Neural crest cell (in vitro differentiated cells): ENCODE results near the gene UGT1A9. TPM values are rescaled to one million over a fixed set of nuclear protein-coding genes. Genes with fewer than 3 reads are reported as not detected.
A peak's percentile ranks its signal among the peaks of the same experiment; 100 is the strongest.

Experiments used
- DNase-seq: peaks from one replicate; pipeline ENCODE4 v3.0.0; 2021; ENCODE audit warnings: low read depth, mixed read lengths, low spot score
- H3K27ac Mint-ChIP-seq: one replicate; pipeline ENCODE4 v1.8.0; 2021; ENCODE audit warnings: mild to moderate bottlenecking, mixed read lengths; ENCODE audit not compliant: unreplicated experiment
- H3K27me3 Mint-ChIP-seq: 2 replicates; pipeline ENCODE4 v1.8.0; 2021; ENCODE audit warnings: low read depth, mild to moderate bottlenecking, mixed read lengths
- H3K36me3 Mint-ChIP-seq: 2 replicates; pipeline ENCODE4 v1.8.0; 2021; ENCODE audit warnings: low read depth, mild to moderate bottlenecking, mixed read lengths
- H3K4me1 Mint-ChIP-seq: 2 replicates; pipeline ENCODE4 v1.8.0; 2021; ENCODE audit warnings: mixed read lengths
- H3K4me3 Mint-ChIP-seq: one replicate; pipeline ENCODE4 v1.8.0; 2021; ENCODE audit warnings: mild to moderate bottlenecking, mixed read lengths
- H3K9me3 Mint-ChIP-seq: 2 replicates; pipeline ENCODE4 v1.8.0; 2021; ENCODE audit warnings: mixed read lengths
- total RNA-seq: library from RNA; stranded (reverse); gene quantifications from 2 replicates; pipeline ENCODE4 v1.2.1, GENCODE V29; 2021
- TF ChIP-seq, protein P1 (sequence below): fragments of 200-600 bp; sonication (generic); conservative IDR thresholded peaks from 2 replicates; pipeline ENCODE4 v1.5.0; 2021; ENCODE audit warnings: antibody characterized with exemption, mild to moderate bottlenecking

Gene UGT1A9
- total RNA-seq, 1 donor from 2014 or later: not detected

DNA sequence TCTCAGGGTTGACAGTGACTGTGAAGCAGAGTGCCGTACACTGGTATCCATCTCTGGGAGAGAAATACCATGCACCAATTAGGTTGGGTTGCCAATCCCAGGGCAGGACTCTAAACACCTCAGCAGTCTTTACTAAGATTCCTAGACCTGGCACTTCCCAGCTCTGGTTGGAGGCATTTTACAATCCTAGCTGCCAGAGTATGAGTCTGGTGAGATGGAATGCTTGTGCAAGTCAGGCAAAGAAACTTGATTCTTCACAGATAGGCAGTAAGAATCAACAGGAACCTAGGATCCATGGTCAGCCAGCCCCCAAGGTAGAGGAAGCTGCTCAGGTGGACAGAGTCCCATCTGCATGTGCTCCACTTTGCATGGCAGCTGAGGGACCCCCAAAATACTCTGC, 35.0 kb downstream of the UGT1A9 start:
- Mint-ChIP-seq H3K4me3 (no peak overlapping the region), H3K4me1 (no peaks in the 10 kb centered on the region), H3K9me3 (peaks cover 8% of the 10 kb centered on the region), H3K27me3 (no peaks in the 10 kb centered on the region), H3K36me3 (peaks cover 3% of the 10 kb centered on the region), H3K27ac (no peak overlapping the region)
- TF ChIP-seq, protein P1, sequence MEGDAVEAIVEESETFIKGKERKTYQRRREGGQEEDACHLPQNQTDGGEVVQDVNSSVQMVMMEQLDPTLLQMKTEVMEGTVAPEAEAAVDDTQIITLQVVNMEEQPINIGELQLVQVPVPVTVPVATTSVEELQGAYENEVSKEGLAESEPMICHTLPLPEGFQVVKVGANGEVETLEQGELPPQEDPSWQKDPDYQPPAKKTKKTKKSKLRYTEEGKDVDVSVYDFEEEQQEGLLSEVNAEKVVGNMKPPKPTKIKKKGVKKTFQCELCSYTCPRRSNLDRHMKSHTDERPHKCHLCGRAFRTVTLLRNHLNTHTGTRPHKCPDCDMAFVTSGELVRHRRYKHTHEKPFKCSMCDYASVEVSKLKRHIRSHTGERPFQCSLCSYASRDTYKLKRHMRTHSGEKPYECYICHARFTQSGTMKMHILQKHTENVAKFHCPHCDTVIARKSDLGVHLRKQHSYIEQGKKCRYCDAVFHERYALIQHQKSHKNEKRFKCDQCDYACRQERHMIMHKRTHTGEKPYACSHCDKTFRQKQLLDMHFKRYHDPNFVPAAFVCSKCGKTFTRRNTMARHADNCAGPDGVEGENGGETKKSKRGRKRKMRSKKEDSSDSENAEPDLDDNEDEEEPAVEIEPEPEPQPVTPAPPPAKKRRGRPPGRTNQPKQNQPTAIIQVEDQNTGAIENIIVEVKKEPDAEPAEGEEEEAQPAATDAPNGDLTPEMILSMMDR: no peak
- DNase-seq: no peak

DNA sequence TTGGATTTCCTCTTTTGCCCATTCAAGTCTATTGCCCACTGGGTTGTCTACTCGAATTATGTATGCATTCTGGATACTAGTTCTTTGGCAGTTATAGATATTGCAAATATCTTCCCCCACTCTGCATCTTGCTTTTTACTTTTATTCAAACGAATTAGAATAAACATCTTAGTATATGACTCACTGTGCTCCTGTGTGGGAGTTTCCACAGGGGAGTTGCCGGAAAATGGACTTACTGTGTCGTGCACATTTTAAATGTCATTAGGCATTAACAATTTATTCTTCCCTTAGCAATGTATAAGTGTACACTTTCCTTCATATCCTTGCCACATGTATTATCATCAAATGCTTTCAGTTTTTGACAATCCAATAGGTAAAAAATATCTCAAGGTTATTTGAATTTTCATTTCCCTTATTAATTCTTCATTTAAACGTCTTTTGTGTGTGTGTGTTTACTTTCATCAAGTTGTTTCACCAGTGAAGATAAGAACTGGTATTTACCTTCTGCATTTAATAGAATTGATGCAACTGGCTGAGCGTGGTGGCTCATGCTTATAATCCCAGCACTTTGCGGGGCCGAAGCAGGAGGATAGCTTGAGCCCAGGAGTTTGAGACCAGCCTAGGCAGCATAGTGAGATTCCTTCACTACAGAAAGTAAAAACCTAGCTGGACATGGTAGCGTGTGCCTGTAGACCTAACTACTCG, 36.4 kb downstream of the UGT1A9 start:
- Mint-ChIP-seq H3K4me3 (no peak overlapping the region), H3K4me1 (no peaks in the 10 kb centered on the region), H3K27ac (no peak overlapping the region), H3K9me3 (peaks cover 3% of the 10 kb centered on the region), H3K27me3 (peaks cover 3% of the 10 kb centered on the region), H3K36me3 (peaks cover 3% of the 10 kb centered on the region)
- TF ChIP-seq, protein P1: no peak
- DNase-seq: no peak

DNA sequence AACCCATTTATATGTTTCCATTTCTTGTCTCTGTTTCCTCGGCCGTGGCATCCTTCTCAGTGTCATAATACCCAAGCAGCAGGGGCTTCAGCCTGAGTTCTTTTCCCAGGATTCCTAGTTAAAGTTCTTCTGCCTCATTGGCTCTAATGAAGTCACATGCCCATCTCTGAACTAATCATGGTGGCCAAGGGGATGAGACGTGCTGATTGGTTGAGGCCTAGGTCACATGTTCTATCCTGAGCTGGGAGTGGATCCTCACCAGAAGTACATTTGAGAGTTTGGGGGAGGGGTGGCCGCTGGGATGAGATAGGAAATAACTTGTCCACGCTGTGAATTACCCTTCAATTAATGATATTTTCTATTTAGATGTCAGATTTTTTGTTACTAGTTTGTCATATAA, 37.2 kb downstream of the UGT1A9 start:
- TF ChIP-seq, protein P1: no peak
- DNase-seq: no peak
- peaks cover 4% of the 10 kb centered on the region for H3K27me3 Mint-ChIP-seq
- peaks cover 3% of the 10 kb centered on the region for H3K36me3 Mint-ChIP-seq
- H3K4me1 Mint-ChIP-seq: no peaks in the 10 kb centered on the region
- no peak overlapping the region for H3K27ac Mint-ChIP-seq
- no peaks in the 10 kb centered on the region for H3K9me3 Mint-ChIP-seq
- H3K4me3 Mint-ChIP-seq: no peak overlapping the region

DNA sequence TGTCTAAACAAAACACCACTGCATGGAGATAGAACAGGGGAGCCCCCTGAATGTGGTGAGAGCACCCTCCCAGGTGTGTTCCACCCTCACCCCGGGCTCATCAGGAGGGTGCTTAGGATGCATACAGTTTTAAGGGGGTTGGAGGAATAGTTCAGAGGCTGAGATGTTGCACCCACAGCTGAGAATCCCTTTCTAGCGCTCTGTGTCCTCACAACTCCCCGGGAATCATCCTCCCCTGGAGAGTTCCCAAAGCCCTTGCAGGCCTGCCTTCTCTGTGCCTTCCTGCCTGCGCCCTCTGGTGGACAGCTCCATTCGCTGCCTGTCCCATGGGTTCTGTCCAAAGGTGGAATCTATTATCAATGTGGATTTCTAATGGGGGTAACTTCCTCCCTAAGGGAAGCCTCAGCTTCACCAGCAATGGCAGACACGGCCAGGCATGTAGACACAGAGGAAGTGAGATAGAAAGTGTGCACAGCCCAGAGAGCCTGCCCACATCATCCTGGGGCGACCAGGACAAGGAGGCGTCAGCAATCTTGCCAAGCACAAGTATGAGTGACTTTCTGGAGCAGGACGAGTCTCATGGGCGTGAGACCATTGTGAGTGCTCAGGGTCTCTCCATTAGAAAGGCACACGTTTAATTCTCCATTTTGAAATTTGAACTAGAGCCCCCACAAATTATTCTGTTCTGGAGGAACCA, 39.8 kb downstream of the UGT1A9 start:
- DNase-seq: peak; percentile 88
- no peak overlapping the region for H3K27ac Mint-ChIP-seq
- no peak overlapping the region for H3K4me3 Mint-ChIP-seq
- H3K4me1 Mint-ChIP-seq: no peaks in the 10 kb centered on the region
- TF ChIP-seq, protein P1: peak; percentile 90
- peaks cover 7% of the 10 kb centered on the region for H3K27me3 Mint-ChIP-seq
- no peaks in the 10 kb centered on the region for H3K9me3 Mint-ChIP-seq
- no peaks in the 10 kb centered on the region for H3K36me3 Mint-ChIP-seq

DNA sequence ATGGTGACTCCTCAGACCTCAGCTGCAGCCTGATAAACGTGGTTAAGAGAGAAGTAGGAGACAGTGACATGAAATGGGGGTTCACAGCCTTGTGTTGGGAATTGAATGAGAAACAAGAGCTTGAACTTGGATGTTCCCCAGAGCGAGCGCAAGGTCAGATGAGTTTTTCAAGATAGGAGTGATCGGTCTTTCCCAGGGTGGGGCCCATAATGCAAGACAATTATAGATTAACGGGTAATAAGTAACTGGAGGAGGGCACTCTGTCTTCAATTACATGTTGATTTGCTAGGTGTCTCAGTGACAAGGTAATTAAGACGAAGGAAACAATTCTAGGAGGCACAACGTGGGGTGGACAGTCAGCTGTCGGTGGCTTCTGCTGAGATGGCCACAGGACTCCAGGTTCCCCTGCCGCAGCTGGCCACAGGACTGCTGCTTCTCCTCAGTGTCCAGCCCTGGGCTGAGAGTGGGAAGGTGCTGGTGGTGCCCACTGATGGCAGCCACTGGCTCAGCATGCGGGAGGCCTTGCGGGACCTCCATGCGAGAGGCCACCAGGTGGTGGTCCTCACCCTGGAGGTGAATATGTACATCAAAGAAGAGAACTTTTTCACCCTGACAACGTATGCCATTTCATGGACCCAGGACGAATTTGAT, 41.0 kb downstream of the UGT1A9 start, which contains the start of gene UGT1A5:
UGT1A5 (plus strand) TSS at position 297 of the 651 bp plus-strand sequence; CDS start at position 382, 85 bp downstream.
- DNase-seq: no peak
- no peak within 1 kb of the TSS for H3K27ac Mint-ChIP-seq
- peaks cover 10% of the 10 kb centered on the region for H3K27me3 Mint-ChIP-seq
- H3K9me3 Mint-ChIP-seq: no peaks in the 10 kb centered on the region
- no peaks in the 10 kb centered on the region for H3K4me1 Mint-ChIP-seq
- no peaks in the 10 kb centered on the region for H3K36me3 Mint-ChIP-seq
- no peak within 1 kb of the TSS for H3K4me3 Mint-ChIP-seq
- TF ChIP-seq, protein P1: no peak
